ENCODE data around the gene CXXC5.

DNA sequence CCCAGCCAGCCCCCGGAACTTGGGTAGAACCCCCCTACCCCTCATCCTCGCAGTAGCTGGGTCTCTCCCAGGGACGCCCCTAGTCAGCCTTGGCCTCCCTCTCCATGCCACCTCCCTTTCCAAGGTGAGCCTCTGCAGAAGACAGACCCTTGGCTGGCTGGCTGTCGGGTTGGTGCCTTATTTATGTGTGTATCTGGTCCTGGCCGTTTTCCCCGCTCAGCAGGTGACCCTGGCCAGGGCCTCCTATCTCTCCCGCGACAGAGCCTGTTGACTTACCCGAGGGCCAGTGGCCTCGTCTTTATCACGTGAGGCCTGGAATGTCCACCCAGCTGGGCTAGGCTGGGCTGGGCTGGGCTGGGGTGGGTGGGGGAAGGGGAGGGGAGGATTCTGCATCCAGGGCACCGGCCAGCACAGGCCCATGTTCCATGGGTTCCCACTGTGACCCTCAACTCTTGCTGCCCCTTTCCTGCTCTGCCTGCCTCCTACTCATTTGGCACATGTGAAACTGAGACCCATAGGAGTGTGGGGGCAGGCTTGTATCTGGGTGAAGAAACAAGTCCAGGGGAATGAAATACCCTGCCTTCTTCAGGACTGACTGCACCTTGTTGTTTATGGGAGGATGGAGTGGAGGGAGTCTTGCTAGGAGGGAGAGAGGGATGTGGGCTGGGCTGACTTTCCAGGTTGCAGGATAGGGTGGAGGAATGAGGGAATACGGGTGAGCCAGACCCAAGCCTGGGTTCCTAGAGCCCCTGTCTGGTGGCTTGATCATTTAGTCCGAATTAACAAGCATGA lies 3.1 kb downstream of the CXXC5 start:
- no peak for TF ChIP-seq CTCF (IDR thresholded peaks at IDR 0.05; ENCODE audit: insufficient read depth, low read depth, low read length)
- no peak for TF ChIP-seq EZH2 (IDR thresholded peaks at IDR 0.05; ENCODE audit: insufficient read depth, low read length)
